Ascending aorta (tissue), 2 donors: ENCODE data around the gene FBLIM1. TPM values are rescaled to one million over a fixed set of nuclear protein-coding genes. Genes with fewer than 3 reads are reported as not detected.
A peak's percentile ranks its signal among the peaks of the same experiment; 100 is the strongest.
"Not testable (repeated sequence)": the region's sequence is repeated elsewhere in the genome, so short reads cannot be mapped to it uniquely, and the experiment has no call there.

Experiments used
- DNase-seq, 2 donors: peaks; one replicate each; pipeline ENCODE4 v3.0.0-alpha.2; 2019; ENCODE audit warnings: low spot score in 2 of 2
- H3K27ac ChIP-seq, 2 donors: fragments of 200-600 bp; sonication (generic); one replicate each; pipeline ENCODE4 v1.5.1; 2016 to 2017; ENCODE audit warnings: mild to moderate bottlenecking in 1 of 2
- H3K27me3 ChIP-seq: fragments of 200-600 bp; sonication (generic); one replicate; pipeline ENCODE4 v1.5.1; 2017
- H3K36me3 ChIP-seq, 2 donors: fragments of 200-600 bp; sonication (generic); one replicate each; pipeline ENCODE4 v1.5.1; 2016
- H3K4me1 ChIP-seq, 2 donors: fragments of 200-600 bp; sonication (generic); one replicate each; pipeline ENCODE4 v1.5.1; 2016 to 2017; ENCODE audit warnings: mild to moderate bottlenecking in 1 of 2
- H3K4me3 ChIP-seq, 2 donors: fragments of 200-600 bp; sonication (generic); one replicate each; pipeline ENCODE4 v1.5.1; 2016 to 2017; ENCODE audit warnings: mild to moderate bottlenecking in 1 of 2
- H3K9me3 ChIP-seq, 2 donors: fragments of 200-600 bp; sonication (generic); one replicate each; pipeline ENCODE4 v1.5.1; 2016
- CTCF ChIP-seq, 3 experiments: fragments of 200-600 bp in 2 of 3; fragments of 450-650 bp in 1 of 3; sonication (generic) in 2 of 3; IDR thresholded peaks; one replicate each; pipeline ENCODE4 v1.5.1; 2016 to 2019; ENCODE audit warnings: antibody characterized with exemption in 3 of 3, mild to moderate bottlenecking in 1 of 3, moderate library complexity in 1 of 3
- intact Hi-C: fragments of 100-400 bp; cut with DNase I; formaldehyde crosslinking; loops from one replicate; pipeline ENCODE4 v1.15.1; 2023
- total RNA-seq: library from RNA; depleted of rRNA; stranded (reverse); fragments of >200 nt; gene quantifications from one replicate; pipeline ENCODE4 v1.1.0, GENCODE V29; 2016

Gene FBLIM1
- total RNA-seq, 1 donor from 2014 or later = 641 TPM

- Histone ChIP-seq H3K4me3 (no peak overlapping the region), H3K27me3 (no peaks in the 10 kb centered on the region), H3K27ac (peak overlapping the region; percentile 84 to 90), H3K9me3 (no peaks in the 10 kb centered on the region), H3K4me1 (peaks cover 16 to 42% of the 10 kb centered on the region in 2 donors), H3K36me3 (no peaks in the 10 kb centered on the region)
- intact Hi-C loops = no loop called here
- TF ChIP-seq CTCF (IDR thresholded peaks at IDR 0.05) = no peak
- DNase-seq = no peak
Observed at GRCh38 chr1:15802234-15802965, 43.8 kb downstream of the FBLIM1 start.

DNA sequence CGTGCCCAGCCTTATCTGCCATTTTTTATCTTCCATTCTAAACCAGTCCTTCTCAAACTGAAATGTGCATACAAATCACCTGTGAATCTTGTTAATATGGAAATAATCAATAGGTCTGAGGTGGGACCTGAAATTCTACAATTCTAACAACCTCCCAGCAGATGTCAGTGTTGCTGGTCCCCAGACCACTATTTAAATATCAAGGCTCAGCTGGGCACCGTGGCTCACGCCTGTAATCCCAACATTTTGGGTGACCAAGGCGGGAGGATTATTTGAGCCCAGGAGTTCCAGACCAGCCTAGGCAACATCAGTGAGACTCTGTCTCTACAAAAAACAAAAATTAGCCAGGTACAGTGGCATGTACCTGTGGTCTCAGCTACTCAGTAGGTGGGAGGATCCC lies 44.8 kb downstream of the FBLIM1 start:
- DNase-seq = no peak
- no peak overlapping the region for H3K27ac ChIP-seq
- no peaks in the 10 kb centered on the region for H3K27me3 ChIP-seq
- peaks cover 10 to 33% of the 10 kb centered on the region in 2 donors for H3K4me1 ChIP-seq
- H3K4me3 ChIP-seq = no peak overlapping the region
- intact Hi-C loops = no loop called here
- H3K9me3 ChIP-seq = no peaks in the 10 kb centered on the region
- H3K36me3 ChIP-seq = no peaks in the 10 kb centered on the region
- peak; percentile 30 to 54 (median 48) for TF ChIP-seq CTCF (IDR thresholded peaks at IDR 0.05)

DNA sequence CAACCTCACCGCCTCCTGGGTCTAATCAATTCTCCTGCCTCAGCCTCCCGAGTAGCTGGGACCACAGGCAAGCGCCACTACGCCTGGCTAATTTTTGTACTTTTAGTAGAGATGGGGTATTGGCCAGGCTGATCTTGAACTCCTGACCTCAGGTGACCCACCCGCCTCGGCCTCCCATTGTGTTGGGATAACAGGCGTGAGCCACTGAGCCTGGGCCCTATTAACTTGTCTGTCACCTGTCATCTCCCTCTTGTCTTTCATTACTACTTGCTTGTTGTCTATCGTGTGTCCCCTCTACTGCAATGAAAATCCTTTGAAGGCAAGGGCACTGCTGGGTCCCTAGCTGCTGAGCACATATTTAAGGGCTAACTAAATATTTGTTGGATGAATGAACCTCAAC lies 45.5 kb downstream of the FBLIM1 start:
- no peak overlapping the region for H3K27ac ChIP-seq
- no peak for TF ChIP-seq CTCF (IDR thresholded peaks at IDR 0.05)
- intact Hi-C loops = no loop called here
- DNase-seq = no peak
- H3K4me1 ChIP-seq = peaks cover 10 to 31% of the 10 kb centered on the region in 2 donors
- no peak overlapping the region for H3K4me3 ChIP-seq
- no peaks in the 10 kb centered on the region for H3K27me3 ChIP-seq
- H3K36me3 ChIP-seq = no peaks in the 10 kb centered on the region
- no peaks in the 10 kb centered on the region for H3K9me3 ChIP-seq

GRCh38 chr1:15807121-15807520 lies 48.5 kb downstream of the FBLIM1 start:
- Histone ChIP-seq H3K4me1 (peaks cover 5 to 20% of the 10 kb centered on the region in 2 donors), H3K27me3 (no peaks in the 10 kb centered on the region), H3K27ac (no peak overlapping the region), H3K4me3 (no peak overlapping the region), H3K36me3 (no peaks in the 10 kb centered on the region), H3K9me3 (no peaks in the 10 kb centered on the region)
- intact Hi-C loops = no loop called here
- TF ChIP-seq CTCF (IDR thresholded peaks at IDR 0.05) = no peak
- DNase-seq = no peak

- H3K36me3 ChIP-seq, DNase-seq, H3K27ac ChIP-seq, intact Hi-C loops, H3K27me3 ChIP-seq, H3K9me3 ChIP-seq, H3K4me3 ChIP-seq: not testable (repeated sequence)
- peaks cover 5 to 20% of the 10 kb centered on the region in 2 donors for H3K4me1 ChIP-seq
Observed at GRCh38 chr1:15807549-15807948, 49.0 kb downstream of the FBLIM1 start, which contains the start of gene UQCRHL. Gene UQCRHL (minus strand): TSS chr1:15807649. CDS start chr1:15807649, 0 bp downstream.

- Histone ChIP-seq H3K4me3 (no peak overlapping the region), H3K9me3 (no peaks in the 10 kb centered on the region), H3K36me3 (no peaks in the 10 kb centered on the region), H3K27ac (peak overlapping the region; percentile 78 to 81), H3K27me3 (no peaks in the 10 kb centered on the region), H3K4me1 (peaks cover 11 to 28% of the 10 kb centered on the region in 2 donors)
- intact Hi-C loops = no loop called here
- TF ChIP-seq CTCF (IDR thresholded peaks at IDR 0.05) = no peak
- no peak for DNase-seq
Observed at GRCh38 chr1:15808955-15809354, 50.4 kb downstream of the FBLIM1 start.
